ENCODE measurements around the gene BSG.
"Not testable (repeated sequence)": the region's sequence is repeated elsewhere in the genome, so short reads cannot be mapped to it uniquely, and the experiment has no call there.

Gene BSG

DNA sequence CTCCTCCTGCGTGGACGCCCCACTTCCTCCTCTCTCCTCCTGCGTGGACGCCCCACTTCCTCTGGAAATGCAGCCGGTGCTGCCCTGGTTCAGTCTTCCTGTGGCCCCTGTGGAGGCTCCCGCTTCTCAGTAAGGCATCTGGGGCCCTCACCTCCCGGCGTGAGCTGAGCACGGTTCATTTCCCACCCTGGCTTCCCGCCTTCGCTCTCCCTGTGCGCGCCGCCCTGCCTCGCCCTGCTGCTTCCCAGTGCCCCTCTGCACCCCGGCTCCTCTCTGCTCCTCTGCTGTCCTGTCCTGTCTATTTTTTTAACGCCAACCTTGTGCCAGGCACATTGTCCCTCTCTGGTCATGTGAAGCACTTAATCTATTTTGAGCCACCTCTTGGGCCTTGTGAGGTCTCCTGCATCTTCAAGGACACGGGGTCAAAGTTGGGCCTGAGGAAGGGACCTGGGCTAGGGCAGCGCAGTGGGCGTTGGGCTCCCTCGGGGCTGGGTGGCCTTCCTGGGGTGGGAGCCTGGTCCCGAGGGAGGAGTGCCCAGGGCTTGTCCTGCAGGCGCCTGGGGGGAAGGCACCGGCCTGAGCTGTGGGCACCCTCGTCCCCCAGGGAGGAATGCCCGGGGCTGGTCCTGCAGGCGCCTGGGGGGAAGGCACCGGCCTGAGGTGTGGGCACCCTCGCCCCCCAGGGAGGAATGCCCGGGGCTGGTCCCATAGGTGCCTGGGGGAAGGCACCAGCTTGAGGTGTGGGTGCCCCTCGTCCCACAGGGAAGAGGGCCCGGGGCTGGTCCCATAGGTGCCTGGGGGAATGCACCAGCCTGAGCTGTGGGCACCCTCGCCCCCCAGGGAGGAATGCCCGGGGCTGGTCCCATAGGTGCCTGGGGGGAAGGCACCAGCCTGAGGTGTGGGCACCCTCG lies 30.2 kb downstream of the BSG start:
- no peaks in the 10 kb centered on the region for H3K27me3 Mint-ChIP-seq
- no peaks in the 10 kb centered on the region for H3K4me1 Mint-ChIP-seq
- no peaks in the 10 kb centered on the region for H3K9me3 Mint-ChIP-seq
- no peak overlapping the region for H3K27ac Mint-ChIP-seq
- H3K4me3 Mint-ChIP-seq = no peak overlapping the region
- no peaks in the 10 kb centered on the region for H3K36me3 Mint-ChIP-seq

DNA sequence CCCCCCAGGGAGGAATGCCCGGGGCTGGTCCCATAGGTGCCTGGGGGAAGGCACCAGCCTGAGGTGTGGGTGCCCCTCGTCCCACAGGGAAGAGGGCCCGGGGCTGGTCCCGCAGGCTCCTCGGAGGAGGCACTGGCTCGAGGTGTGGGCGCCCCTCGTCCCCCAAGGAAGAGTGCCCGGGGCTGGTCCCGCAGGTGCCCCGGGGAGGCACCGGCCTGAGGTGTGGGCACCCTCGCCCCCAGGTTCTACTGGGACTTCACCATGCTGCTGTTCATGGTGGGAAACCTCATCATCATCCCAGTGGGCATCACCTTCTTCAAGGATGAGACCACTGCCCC lies 30.9 kb downstream of the BSG start:
- not testable (repeated sequence) for H3K36me3 Mint-ChIP-seq, H3K4me1 Mint-ChIP-seq, H3K9me3 Mint-ChIP-seq, H3K27ac Mint-ChIP-seq, H3K27me3 Mint-ChIP-seq, H3K4me3 Mint-ChIP-seq

- H3K4me3 Mint-ChIP-seq, H3K27ac Mint-ChIP-seq, H3K27me3 Mint-ChIP-seq, H3K9me3 Mint-ChIP-seq, H3K36me3 Mint-ChIP-seq, H3K4me1 Mint-ChIP-seq: not testable (repeated sequence)
Observed at GRCh38 chr19:603779-604178, 31.4 kb downstream of the BSG start.

- H3K27ac Mint-ChIP-seq = no peak overlapping the region
- no peaks in the 10 kb centered on the region for H3K4me1 Mint-ChIP-seq
- no peaks in the 10 kb centered on the region for H3K9me3 Mint-ChIP-seq
- H3K4me3 Mint-ChIP-seq = no peak overlapping the region
- H3K27me3 Mint-ChIP-seq = no peaks in the 10 kb centered on the region
- no peaks in the 10 kb centered on the region for H3K36me3 Mint-ChIP-seq
Observed at GRCh38 chr19:604355-604754, 32.0 kb downstream of the BSG start.

DNA sequence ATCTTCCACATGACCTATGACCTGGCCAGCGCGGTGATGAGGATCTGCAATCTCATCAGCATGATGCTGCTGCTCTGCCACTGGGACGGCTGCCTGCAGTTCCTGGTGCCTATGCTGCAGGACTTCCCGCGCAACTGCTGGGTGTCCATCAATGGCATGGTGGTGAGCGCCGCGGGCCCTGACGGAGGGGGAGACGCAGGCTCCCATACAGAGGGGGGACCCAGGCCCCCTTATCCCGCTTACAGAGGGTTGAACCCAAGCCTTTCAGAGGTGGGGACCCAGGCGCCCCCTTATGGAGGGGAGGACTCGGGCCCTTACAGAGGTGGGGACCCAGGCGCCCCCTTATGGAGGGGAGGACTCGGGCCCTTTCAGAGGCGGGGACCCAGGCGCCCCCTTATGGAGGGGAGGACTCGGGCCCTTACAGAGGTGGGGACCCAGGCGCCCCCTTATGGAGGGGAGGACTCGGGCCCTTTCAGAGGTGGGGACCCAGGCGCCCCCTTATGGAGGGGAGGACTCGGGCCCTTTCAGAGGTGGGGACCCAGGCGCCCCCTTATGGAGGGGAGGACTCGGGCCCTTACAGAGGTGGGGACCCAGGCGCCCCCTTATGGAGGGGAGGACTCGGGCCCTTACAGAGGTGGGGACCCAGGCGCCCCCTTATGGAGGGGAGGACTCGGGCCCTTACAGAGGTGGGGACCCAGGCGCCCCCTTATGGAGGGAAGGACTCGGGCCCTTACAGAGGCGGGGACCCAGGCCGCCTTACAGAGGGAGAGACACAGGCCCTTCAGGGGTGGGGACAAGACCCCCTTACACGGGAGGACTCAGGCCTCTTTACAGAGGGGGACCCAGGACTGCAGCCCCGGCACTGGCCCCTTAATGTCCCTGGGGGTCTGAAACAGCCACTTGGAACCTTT lies 32.9 kb downstream of the BSG start:
- H3K9me3 Mint-ChIP-seq, H3K4me3 Mint-ChIP-seq, H3K27me3 Mint-ChIP-seq, H3K4me1 Mint-ChIP-seq, H3K27ac Mint-ChIP-seq, H3K36me3 Mint-ChIP-seq: not testable (repeated sequence)

DNA sequence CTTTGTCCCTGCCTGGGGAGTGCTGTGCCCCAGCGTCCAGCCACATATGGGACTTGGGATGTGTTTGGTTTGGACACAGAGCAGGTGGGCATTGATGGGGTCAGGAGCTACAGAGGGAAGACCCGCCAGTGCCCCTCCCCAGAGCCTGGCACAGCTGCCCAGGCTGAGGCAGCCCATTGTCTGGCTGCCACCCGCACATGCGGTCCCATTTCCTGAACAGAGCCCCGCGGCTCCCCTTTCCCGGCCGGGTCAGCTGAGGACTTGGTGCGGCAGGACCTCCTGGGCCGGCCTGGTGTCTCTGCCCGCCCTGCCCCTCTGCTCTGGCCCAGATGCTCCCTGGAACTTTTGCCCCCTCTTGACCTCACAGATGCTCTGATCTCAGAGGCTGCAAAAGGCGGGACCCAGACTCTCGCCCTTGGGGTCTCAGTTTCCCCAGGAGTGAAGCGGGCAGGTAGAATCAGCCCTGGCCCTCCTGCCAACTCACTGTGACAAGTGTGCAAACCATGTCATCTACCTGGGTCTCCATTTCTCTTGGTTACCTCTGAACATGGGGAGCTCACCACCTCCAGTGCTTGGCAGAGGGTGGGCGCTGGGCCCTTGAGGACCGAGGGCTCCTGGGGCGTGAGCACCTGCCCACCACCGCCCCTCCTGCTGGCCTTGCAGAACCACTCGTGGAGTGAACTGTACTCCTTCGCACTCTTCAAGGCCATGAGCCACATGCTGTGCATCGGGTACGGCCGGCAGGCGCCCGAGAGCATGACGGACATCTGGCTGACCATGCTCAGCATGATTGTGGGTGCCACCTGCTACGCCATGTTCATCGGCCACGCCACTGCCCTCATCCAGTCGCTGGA lies 35.1 kb downstream of the BSG start:
- no peaks in the 10 kb centered on the region for H3K9me3 Mint-ChIP-seq
- no peaks in the 10 kb centered on the region for H3K36me3 Mint-ChIP-seq
- H3K4me1 Mint-ChIP-seq = peaks cover 14% of the 10 kb centered on the region
- H3K27ac Mint-ChIP-seq = no peak overlapping the region
- no peak overlapping the region for H3K4me3 Mint-ChIP-seq
- no peaks in the 10 kb centered on the region for H3K27me3 Mint-ChIP-seq

DNA sequence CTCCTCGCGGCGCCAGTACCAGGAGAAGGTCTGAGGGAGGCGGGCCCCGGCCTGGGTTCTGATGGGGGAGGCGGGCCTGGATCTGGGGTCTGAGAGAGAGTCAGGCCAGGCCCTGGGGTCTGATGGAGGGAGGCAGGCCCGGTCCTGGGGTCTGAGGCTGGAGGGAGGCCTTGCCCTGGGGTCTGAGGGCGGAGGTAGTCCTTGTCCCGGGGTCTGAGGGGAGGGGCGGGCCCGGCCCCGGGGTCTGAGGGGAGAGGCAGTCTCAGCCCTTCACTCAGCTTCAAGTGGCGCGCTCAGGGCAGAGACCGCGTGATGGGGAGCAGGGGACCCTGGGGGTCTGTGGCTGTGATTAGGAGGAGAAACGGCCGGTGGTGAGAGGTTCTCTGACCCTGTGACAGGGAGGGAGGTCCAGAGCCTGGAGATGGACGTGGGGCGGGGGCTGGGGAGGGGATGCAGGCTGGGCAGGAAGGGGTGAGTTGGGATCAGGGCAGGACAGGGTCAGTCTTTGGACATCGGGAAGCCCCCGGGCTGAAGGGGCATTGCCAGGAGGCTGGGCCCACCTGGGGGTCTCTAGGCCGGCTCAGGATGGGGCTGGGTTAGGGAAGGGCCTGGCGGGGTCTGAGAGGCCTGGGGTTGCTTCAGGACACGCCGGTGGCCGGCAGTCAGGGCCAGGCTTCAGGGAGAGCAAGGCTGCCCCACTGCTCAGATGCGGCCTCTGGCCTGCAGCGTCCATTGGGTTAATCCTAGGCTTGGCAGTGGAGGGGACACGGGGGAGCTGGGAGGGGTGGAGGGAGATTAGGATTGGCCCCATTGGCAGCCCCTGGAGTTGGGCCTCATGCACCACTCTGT lies 36.0 kb downstream of the BSG start:
- no peaks in the 10 kb centered on the region for H3K9me3 Mint-ChIP-seq
- H3K27me3 Mint-ChIP-seq = no peaks in the 10 kb centered on the region
- no peaks in the 10 kb centered on the region for H3K36me3 Mint-ChIP-seq
- H3K27ac Mint-ChIP-seq = no peak overlapping the region
- H3K4me3 Mint-ChIP-seq = no peak overlapping the region
- peaks cover 14% of the 10 kb centered on the region for H3K4me1 Mint-ChIP-seq

- peaks cover 14% of the 10 kb centered on the region for H3K4me1 Mint-ChIP-seq
- no peak overlapping the region for H3K4me3 Mint-ChIP-seq
- no peaks in the 10 kb centered on the region for H3K36me3 Mint-ChIP-seq
- H3K9me3 Mint-ChIP-seq = no peaks in the 10 kb centered on the region
- no peak overlapping the region for H3K27ac Mint-ChIP-seq
- H3K27me3 Mint-ChIP-seq = no peaks in the 10 kb centered on the region
Observed at GRCh38 chr19:609004-609346, 36.6 kb downstream of the BSG start.

DNA sequence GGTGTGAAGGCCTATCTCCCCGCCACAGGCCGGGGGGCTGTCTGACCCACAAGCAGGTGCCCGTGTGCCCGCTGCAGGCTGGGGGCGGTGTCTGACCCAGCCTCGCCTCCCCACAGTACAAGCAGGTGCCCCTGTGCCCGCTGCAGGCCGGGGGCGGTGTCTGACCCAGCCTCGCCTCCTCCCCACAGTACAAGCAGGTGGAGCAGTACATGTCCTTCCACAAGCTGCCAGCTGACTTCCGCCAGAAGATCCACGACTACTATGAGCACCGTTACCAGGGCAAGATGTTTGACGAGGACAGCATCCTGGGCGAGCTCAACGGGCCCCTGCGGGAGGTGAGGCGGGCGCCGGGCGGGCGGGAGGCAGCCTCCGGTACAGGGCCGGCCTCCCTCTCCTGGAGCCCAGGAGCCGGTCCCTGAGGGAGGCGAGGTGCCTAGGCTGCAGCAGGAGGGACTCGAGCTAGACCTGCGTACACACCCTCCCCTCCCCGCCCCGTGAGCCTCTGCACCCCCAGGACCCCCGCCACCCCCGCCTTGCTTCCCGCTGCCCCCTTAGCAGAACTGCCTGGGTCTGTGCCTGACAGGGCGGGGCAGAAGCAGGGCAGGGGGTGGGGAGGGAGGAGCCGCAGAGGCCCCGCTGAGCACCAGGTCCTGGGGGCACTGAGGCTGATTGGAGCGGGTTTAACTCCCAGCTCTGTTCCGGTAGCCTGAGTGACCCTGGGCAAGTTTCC lies 37.8 kb downstream of the BSG start:
- peaks cover 14% of the 10 kb centered on the region for H3K4me1 Mint-ChIP-seq
- H3K36me3 Mint-ChIP-seq = no peaks in the 10 kb centered on the region
- H3K9me3 Mint-ChIP-seq = no peaks in the 10 kb centered on the region
- no peaks in the 10 kb centered on the region for H3K27me3 Mint-ChIP-seq
- H3K27ac Mint-ChIP-seq = no peak overlapping the region
- H3K4me3 Mint-ChIP-seq = peak overlapping the region; percentile 96

DNA sequence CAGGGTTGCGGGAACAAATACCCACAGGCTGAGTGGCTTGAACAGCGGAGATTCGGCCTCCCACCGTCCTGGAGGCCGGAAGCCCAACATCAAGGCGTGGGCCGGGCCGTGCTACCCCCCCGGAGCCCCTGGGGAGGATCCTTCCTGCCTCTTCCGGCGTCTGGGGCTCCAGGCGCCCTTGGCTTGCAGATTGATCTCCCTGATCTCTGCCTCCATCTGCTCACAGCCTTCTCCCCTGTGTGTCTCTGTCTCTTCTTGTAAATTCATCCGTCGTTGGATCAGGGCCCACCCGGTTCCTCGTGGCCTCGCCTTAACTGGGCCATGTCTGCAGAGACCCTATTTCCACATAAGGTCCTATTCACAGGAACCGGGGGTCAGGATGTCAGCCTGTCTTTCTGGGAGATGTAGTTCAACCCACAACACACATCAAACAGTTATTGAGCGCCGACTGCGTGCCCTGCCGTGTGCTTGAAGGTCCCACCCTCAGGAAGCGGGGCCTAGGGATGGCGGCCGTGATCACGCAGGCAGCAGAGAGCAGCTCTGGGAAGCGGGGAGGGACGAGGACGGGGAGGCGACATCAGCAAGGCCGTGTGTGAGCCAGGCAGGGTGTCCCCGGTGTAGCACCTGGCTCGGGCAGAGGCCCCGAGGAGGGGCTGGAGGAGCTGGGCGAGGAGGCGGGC lies 38.5 kb downstream of the BSG start:
- Mint-ChIP-seq H3K4me3 (peak overlapping the region; percentile 96), H3K9me3 (no peaks in the 10 kb centered on the region), H3K27me3 (peaks cover 2% of the 10 kb centered on the region), H3K27ac (peak overlapping the region; percentile 95), H3K4me1 (peaks cover 17% of the 10 kb centered on the region), H3K36me3 (peaks cover 2% of the 10 kb centered on the region)

DNA sequence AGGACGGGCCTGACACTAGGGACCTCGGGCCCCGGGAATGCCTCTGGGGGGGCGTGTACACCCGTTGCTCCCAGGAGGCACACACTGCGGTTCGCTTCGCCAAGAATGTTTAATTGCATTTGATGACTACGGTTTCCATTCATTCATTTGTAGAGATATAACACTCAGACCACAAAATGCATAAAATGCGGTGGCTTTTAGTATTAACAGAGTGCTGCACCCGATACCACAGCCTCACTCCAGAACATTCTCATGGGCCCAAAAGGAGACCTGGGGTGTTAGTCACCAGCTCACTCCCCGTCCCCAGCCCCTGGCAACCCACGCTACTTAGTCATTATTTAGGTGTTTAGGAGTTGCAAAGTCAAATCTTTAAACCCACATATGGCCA lies 39.1 kb downstream of the BSG start:
- peaks cover 2% of the 10 kb centered on the region for H3K36me3 Mint-ChIP-seq
- H3K27ac Mint-ChIP-seq = peak overlapping the region; percentile 95
- no peaks in the 10 kb centered on the region for H3K9me3 Mint-ChIP-seq
- H3K4me3 Mint-ChIP-seq = peak overlapping the region; percentile 96
- peaks cover 17% of the 10 kb centered on the region for H3K4me1 Mint-ChIP-seq
- peaks cover 2% of the 10 kb centered on the region for H3K27me3 Mint-ChIP-seq

- no peak overlapping the region for H3K27ac Mint-ChIP-seq
Observed at GRCh38 chr19:612941-613340, 40.5 kb downstream of the BSG start.

GRCh38 chr19:613732-614567 lies 41.6 kb downstream of the BSG start:
- Mint-ChIP-seq H3K27ac (no peak overlapping the region), H3K27me3 (peaks cover 2% of the 10 kb centered on the region), H3K4me1 (peaks cover 17% of the 10 kb centered on the region), H3K4me3 (no peak overlapping the region), H3K9me3 (no peaks in the 10 kb centered on the region), H3K36me3 (peaks cover 4% of the 10 kb centered on the region)

More at GRCh38 chr19:612941-613340, 40.5 kb downstream of the BSG start:
- H3K36me3 Mint-ChIP-seq = peaks cover 2% of the 10 kb centered on the region
- peaks cover 2% of the 10 kb centered on the region for H3K27me3 Mint-ChIP-seq
- peaks cover 17% of the 10 kb centered on the region for H3K4me1 Mint-ChIP-seq
- H3K4me3 Mint-ChIP-seq = no peak overlapping the region
- H3K9me3 Mint-ChIP-seq = no peaks in the 10 kb centered on the region

Measured in activated naive CD4-positive, alpha-beta T cell treated with anti-CD3 and anti-CD28 coated beads, Interleukin-2, amount 50 U/mL, for 24 hours (primary cell).